ENCODE measurements around the gene PTPRN2.

- TF ChIP-seq POLR2A (IDR thresholded peaks at IDR 0.05; ENCODE audit: borderline replicate concordance, extremely low read depth, insufficient read depth, insufficient read length) = no peak
- no peak for TF ChIP-seq REST (IDR thresholded peaks at IDR 0.05; ENCODE audit: low read depth)
- no peak for TF ChIP-seq CTCF (IDR thresholded peaks at IDR 0.05 in 2 of 3, conservative IDR thresholded peaks at IDR 0.05 in 1 of 3; ENCODE audit: borderline replicate concordance in 1 of 3, insufficient read depth in 1 of 3, low read depth in 2 of 3, low read length in 2 of 3)
- TF ChIP-seq YY1 (IDR thresholded peaks at IDR 0.05; ENCODE audit: extremely low read depth, insufficient replicate concordance, low read depth, low read length) = no peak
- no peak for TF ChIP-seq TCF7L2 (IDR thresholded peaks at IDR 0.05; ENCODE audit: borderline replicate concordance, extremely low read depth, insufficient read depth, insufficient read length)
- no peak for TF ChIP-seq POLR2AphosphoS5 (IDR thresholded peaks at IDR 0.05; ENCODE audit: low read depth, low read length)
- TF ChIP-seq RAD21 (IDR thresholded peaks at IDR 0.05; ENCODE audit: low read depth) = no peak
- no peak for TF ChIP-seq EZH2 (IDR thresholded peaks at IDR 0.05)
- TF ChIP-seq ZNF274 (IDR thresholded peaks at IDR 0.05; ENCODE audit: low read depth, low read length) = no peak
These were observed 734.4 kb downstream of the PTPRN2 start for GRCh38 chr7:157853076-157853788.
